Fibroblast of villous mesenchyme (primary cell): ENCODE data around the gene IL11. TPM values are rescaled to one million over a fixed set of nuclear protein-coding genes. Genes with fewer than 3 reads are reported as not detected.

Experiments
- DNase-seq: peaks from one replicate; pipeline ENCODE4 v3.0.0-alpha.2; 2010; ENCODE audit warnings: low read depth
- H3K4me3 ChIP-seq: 2 replicates; pipeline ENCODE4 v1.5.1; 2011; ENCODE audit warnings: low read depth, mild to moderate bottlenecking, low read length
- CTCF ChIP-seq: IDR thresholded peaks from 2 replicates; pipeline ENCODE4 v1.5.1; 2012; ENCODE audit warnings: low read depth, mild to moderate bottlenecking, low read length; ENCODE audit not compliant: insufficient read depth
- total RNA-seq: library from RNA; depleted of rRNA; stranded (reverse); fragments of >200 nt; gene quantifications from 2 replicates; pipeline ENCODE4 v1.2.3, GENCODE V29; 2012

IL11 gene
- total RNA-seq, 1 donor: 3.0 TPM

GRCh38 chr19:55369653-55370304 lies 484 bp downstream of the IL11 start:
- peak; percentile 70 for DNase-seq
- peak overlapping the region; percentile 71 for H3K4me3 ChIP-seq
- TF ChIP-seq CTCF: no peak

GRCh38 chr19:55368701-55369563 lies 1.3 kb downstream of the IL11 start:
- no peak for TF ChIP-seq CTCF
- DNase-seq: peak; percentile 39
- H3K4me3 ChIP-seq: peak overlapping the region; percentile 54

GRCh38 chr19:55368106-55368505 lies 2.2 kb downstream of the IL11 start:
- H3K4me3 ChIP-seq: no peak overlapping the region
- no peak for TF ChIP-seq CTCF

GRCh38 chr19:55366790-55367189 lies 3.5 kb downstream of the IL11 start:
- DNase-seq: no peak
- no peak overlapping the region for H3K4me3 ChIP-seq
- no peak for TF ChIP-seq CTCF

More at GRCh38 chr19:55368106-55368505, 2.2 kb downstream of the IL11 start:
- no peak for DNase-seq

- no peak for DNase-seq
- no peak overlapping the region for H3K4me3 ChIP-seq
- no peak for TF ChIP-seq CTCF
Observed at GRCh38 chr19:55365964-55366363, 4.3 kb downstream of the IL11 start.

GRCh38 chr19:55365245-55365644 lies 5.0 kb downstream of the IL11 start:
- no peak overlapping the region for H3K4me3 ChIP-seq
- DNase-seq: no peak
- no peak for TF ChIP-seq CTCF
